Activated CD8-positive, alpha-beta memory T cell treated with anti-CD3 and anti-CD28 coated beads, Interleukin-2, amount 50 U/mL, for 48 hours (primary cell): Measurements from ENCODE around the gene NFE2L1.
"Not testable (repeated sequence)": the region's sequence is repeated elsewhere in the genome, so short reads cannot be mapped to it uniquely, and the experiment has no call there.

Experiments
- DNase-seq: peaks from one replicate; pipeline ENCODE4 v3.0.0-alpha.2; 2020

Gene NFE2L1

GRCh38 chr17:48051283-48051682 is 3.1 kb downstream of the NFE2L1 start:
- DNase-seq = no peak

- DNase-seq = no peak
These were observed 3.7 kb downstream of the NFE2L1 start for GRCh38 chr17:48051706-48052486.

GRCh38 chr17:48052956-48053757 is 5.0 kb downstream of the NFE2L1 start:
- no peak for DNase-seq

GRCh38 chr17:48053758-48054237 is 5.6 kb downstream of the NFE2L1 start:
- DNase-seq = no peak

GRCh38 chr17:48054238-48055185 is 6.4 kb downstream of the NFE2L1 start:
- DNase-seq = no peak

- no peak for DNase-seq
These were observed 7.5 kb downstream of the NFE2L1 start for GRCh38 chr17:48055531-48056245.

DNA sequence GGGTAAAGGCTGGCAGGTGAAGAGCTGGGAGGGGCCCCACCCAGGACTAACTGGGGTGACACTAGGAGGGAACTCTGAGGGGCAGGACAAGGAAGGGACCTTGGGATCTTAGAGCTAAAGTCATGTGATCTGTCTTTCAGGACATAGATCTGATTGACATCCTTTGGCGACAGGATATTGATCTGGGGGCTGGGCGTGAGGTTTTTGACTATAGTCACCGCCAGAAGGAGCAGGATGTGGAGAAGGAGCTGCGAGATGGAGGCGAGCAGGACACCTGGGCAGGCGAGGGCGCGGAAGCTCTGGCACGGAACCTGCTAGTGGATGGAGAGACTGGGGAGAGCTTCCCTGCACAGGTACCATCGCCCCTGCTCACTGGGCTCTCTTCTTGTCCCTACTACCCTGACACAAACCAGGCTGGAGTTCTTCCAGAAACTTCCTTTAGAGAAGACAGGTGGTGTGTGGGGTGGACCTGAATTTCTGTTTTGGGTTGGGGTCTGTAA is 8.1 kb downstream of the NFE2L1 start:
- no peak for DNase-seq

DNA sequence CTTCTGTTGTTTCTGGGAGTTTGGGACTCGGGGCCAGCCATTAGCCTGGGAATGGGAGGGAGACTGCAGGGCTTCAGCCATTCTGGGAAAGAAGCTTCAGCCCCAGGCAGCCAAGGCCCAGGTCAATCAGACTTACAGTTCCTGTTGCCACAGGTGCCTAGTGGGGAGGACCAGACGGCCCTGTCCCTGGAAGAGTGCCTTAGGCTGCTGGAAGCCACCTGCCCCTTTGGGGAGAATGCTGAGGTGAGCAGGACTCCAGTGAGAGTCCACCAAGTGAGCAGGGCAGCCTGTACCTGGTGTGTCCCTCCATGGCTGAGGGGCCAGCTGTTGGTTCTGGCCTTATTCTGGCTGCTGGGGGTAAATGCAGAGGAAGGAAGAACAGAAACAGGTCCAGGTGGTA is 8.7 kb downstream of the NFE2L1 start:
- DNase-seq = no peak

DNA sequence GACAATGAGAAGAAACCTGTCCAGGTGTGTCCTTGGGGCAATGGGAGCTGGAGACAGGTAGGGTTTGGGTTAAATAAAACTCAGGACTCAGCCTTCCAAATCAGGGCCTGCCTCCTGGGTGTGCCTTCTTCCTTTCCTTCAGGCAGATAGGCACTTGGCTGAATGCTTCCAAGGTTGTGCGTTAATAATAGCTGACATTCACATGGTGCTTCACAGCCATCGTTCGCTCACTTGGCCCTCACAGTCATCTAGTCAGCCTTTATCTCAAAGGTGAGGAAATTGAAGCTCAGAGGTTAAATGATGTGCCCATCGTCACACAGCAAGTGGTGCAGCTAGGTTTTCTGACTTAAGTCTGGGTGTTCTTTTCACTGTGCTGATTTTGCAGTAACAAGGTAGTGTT is 9.5 kb downstream of the NFE2L1 start:
- DNase-seq = no peak

GRCh38 chr17:48058393-48059124 is 10.4 kb downstream of the NFE2L1 start:
- DNase-seq = no peak

- no peak for DNase-seq
These were observed 11.0 kb downstream of the NFE2L1 start for GRCh38 chr17:48059125-48059668.

DNA sequence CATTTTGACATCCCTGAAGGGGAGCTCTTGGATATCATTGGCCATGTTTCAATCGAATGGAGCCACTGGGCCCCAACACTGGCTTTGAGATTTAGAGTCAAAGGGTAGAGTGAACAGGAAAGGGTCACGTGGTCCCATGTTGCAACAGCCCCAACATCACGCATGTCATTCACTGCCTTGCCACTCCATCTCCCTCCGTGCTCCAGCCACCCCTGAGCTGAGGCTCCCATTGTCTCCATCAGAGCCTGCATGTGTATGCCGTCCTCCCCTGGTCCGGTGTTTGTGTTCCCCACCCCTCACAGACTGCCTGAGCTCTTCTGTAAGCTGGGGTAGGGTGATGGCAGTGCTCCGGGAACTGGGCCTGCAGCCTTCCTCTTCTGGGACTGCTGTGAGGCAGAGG is 12.1 kb downstream of the NFE2L1 start:
- no peak for DNase-seq

- DNase-seq = no peak
These were observed 14.1 kb downstream of the NFE2L1 start for GRCh38 chr17:48062273-48062672.

- DNase-seq = no peak
These were observed 16.5 kb downstream of the NFE2L1 start for GRCh38 chr17:48064638-48065037.

DNA sequence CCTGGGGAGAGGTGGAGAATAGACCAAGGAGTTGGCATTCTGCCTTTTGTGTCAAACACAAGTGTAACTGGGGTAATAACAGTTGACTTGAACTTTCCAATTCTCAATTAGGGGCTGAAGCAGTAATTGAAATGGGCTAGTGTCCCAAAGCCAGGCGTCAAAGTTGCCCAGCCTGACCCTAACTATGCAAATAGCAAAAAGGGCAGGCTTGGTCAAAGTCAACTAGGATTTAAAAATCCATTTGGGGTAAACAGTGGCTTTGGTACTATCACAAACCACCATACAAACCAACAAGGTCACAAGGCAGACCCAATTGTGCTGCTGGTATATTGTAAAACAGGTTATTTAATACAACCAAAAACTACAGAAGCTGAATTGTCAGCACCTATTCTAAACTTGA is 18.0 kb downstream of the NFE2L1 start:
- no peak for DNase-seq

GRCh38 chr17:48066656-48067055 is 18.5 kb downstream of the NFE2L1 start:
- no peak for DNase-seq

GRCh38 chr17:48067245-48067644 is 19.1 kb downstream of the NFE2L1 start:
- no peak for DNase-seq

- not testable (repeated sequence) for DNase-seq
These were observed 19.6 kb downstream of the NFE2L1 start for GRCh38 chr17:48067808-48068207.

GRCh38 chr17:48068491-48068961 is 20.4 kb downstream of the NFE2L1 start:
- DNase-seq = no peak

GRCh38 chr17:48070195-48070594 is 22.0 kb downstream of the NFE2L1 start:
- no peak for DNase-seq

DNA sequence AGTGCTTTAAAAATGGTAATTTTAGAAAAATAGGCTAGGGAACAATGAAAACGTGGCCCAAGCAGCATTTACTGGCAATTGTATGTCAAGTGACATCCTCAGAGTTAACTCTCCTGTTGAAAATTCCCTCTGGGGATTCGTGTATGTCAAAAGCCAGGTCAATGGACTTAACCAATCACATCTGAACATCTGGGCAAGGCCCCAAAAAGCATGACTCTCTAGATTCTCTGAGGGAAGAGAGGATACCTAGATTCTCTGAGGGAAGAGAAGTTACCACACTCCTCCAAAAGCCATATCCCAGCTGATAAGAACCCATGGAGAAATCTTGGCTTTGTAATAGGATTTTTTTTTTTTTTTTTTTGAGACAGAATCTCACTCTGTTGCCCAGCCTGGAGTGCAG is 23.5 kb downstream of the NFE2L1 start:
- no peak for DNase-seq
